ENCODE measurements around the gene C3orf52. TPM values are rescaled to one million over a fixed set of nuclear protein-coding genes. Genes with fewer than 3 reads are reported as not detected.

Gene C3orf52
- total and polyA plus RNA-seq, 3 donors from 2014 or later, result 5.7 to 13.2 (median 6.8) TPM

GRCh38 chr3:112132975-112133448 is 46.8 kb downstream of the C3orf52 start, which contains the start of gene GCSAM:
Gene GCSAM, minus strand, starts transcription at chr3:112133248. Its CDS starts 128 bp downstream, at chr3:112133120.
- TF ChIP-seq POLR2A (IDR thresholded peaks at IDR 0.05), result no peak
- TF ChIP-seq CTCF (IDR thresholded peaks at IDR 0.05), result no peak
- Histone ChIP-seq H3K27me3 (no peaks in the 10 kb centered on the region), H3K36me3 (ENCODE audit: low read depth, missing control alignments) (no peaks in the 10 kb centered on the region), H3K27ac (no peak within 1 kb of the TSS), H3K4me1 (peaks cover 3% of the 10 kb centered on the region), H3K9me3 (no peaks in the 10 kb centered on the region), H3K4me3 (no peak within 1 kb of the TSS)
- WGBS, 2 donors, result 49 to 74% methylated on average over 5 of the region's 5 CpGs
- intact Hi-C loops (cut with DNase I; ENCODE audit: low total_unique reads), result no loop called here
- peak; percentile 30 for DNase-seq

GRCh38 chr3:112133626-112134334 is 47.6 kb downstream of the C3orf52 start:
- no peak overlapping the region for H3K27ac ChIP-seq
- 74 to 79% methylated on average over 5 of the region's 5 CpGs for WGBS, 2 donors
- H3K4me3 ChIP-seq, result no peak overlapping the region
- no peaks in the 10 kb centered on the region for H3K36me3 ChIP-seq (ENCODE audit: low read depth, missing control alignments)
- DNase-seq, result no peak
- TF ChIP-seq POLR2A (IDR thresholded peaks at IDR 0.05) (no peak), CTCF (IDR thresholded peaks at IDR 0.05) (no peak)
- H3K27me3 ChIP-seq, result no peaks in the 10 kb centered on the region
- no peaks in the 10 kb centered on the region for H3K9me3 ChIP-seq
- intact Hi-C loops (cut with DNase I; ENCODE audit: low total_unique reads), result no loop called here
- peaks cover 3% of the 10 kb centered on the region for H3K4me1 ChIP-seq

- no peak overlapping the region for H3K27ac ChIP-seq
- H3K9me3 ChIP-seq, result no peaks in the 10 kb centered on the region
- H3K4me1 ChIP-seq, result peaks cover 3% of the 10 kb centered on the region
- intact Hi-C loops (cut with DNase I; ENCODE audit: low total_unique reads), result no loop called here
- H3K4me3 ChIP-seq, result no peak overlapping the region
- no peak for DNase-seq
- H3K36me3 ChIP-seq (ENCODE audit: low read depth, missing control alignments), result no peaks in the 10 kb centered on the region
- WGBS, 2 donors, result 72 to 74% methylated on average over 8 of the region's 8 CpGs
- no peaks in the 10 kb centered on the region for H3K27me3 ChIP-seq
- TF ChIP-seq POLR2A (IDR thresholded peaks at IDR 0.05) (no peak), CTCF (IDR thresholded peaks at IDR 0.05) (no peak)
Observed at GRCh38 chr3:112134335-112135124, 48.3 kb downstream of the C3orf52 start.

- Histone ChIP-seq H3K4me1 (peaks cover 3% of the 10 kb centered on the region), H3K27ac (no peak overlapping the region), H3K9me3 (no peaks in the 10 kb centered on the region), H3K4me3 (no peak overlapping the region), H3K36me3 (ENCODE audit: low read depth, missing control alignments) (no peaks in the 10 kb centered on the region), H3K27me3 (no peaks in the 10 kb centered on the region)
- no peak for DNase-seq
- TF ChIP-seq POLR2A (IDR thresholded peaks at IDR 0.05) (no peak), CTCF (IDR thresholded peaks at IDR 0.05) (no peak)
- 71 to 76% methylated on average over 1 of the region's 1 CpG for WGBS, 2 donors
- intact Hi-C loops (cut with DNase I; ENCODE audit: low total_unique reads), result no loop called here
Observed at GRCh38 chr3:112136046-112136445, 49.9 kb downstream of the C3orf52 start.
